T-helper 17 cell (primary cell): ENCODE results near the gene PKN3. TPM values are rescaled to one million over a fixed set of nuclear protein-coding genes. Genes with fewer than 3 reads are reported as not detected.

Source experiments
- ATAC-seq: fragments of 150-1000 bp; cut with Tn5 transposase; 2 replicates; pipeline ENCODE4 v1.10.0; 2021; ENCODE audit warnings: mild to moderate bottlenecking, moderate library complexity
- DNase-seq, 3 donors: peaks; one replicate each; pipeline versions ENCODE4 v3.0.0 to v3.0.0-alpha.2; 2020 to 2021
- H3K9me3 ChIP-seq: one replicate; pipeline ENCODE4 v1.7.0; 2013; ENCODE audit warnings: low read length, mild to moderate bottlenecking; ENCODE audit not compliant: control insufficient read depth, poor library complexity, severe bottlenecking
- H3K27ac Mint-ChIP-seq: one replicate; pipeline ENCODE4 v1.8.0; 2022; ENCODE audit warnings: mild to moderate bottlenecking, moderate library complexity, mixed read lengths
- H3K27me3 Mint-ChIP-seq: one replicate; pipeline ENCODE4 v1.8.0; 2022; ENCODE audit warnings: mixed read lengths
- H3K36me3 Mint-ChIP-seq: one replicate; pipeline ENCODE4 v1.8.0; 2022; ENCODE audit warnings: low read depth, mixed read lengths
- H3K4me1 Mint-ChIP-seq: one replicate; pipeline ENCODE4 v1.8.0; 2022; ENCODE audit warnings: mild to moderate bottlenecking, mixed read lengths
- H3K4me3 Mint-ChIP-seq: one replicate; pipeline ENCODE4 v1.8.0; 2022; ENCODE audit warnings: mild to moderate bottlenecking, moderate library complexity, mixed read lengths
- total RNA-seq, 4 donors: library from RNA in 2 of 4; stranded (reverse) in 2 of 4; gene quantifications; one replicate each; pipeline ENCODE4 v1.2.3 and lab custom pipeline; 2022 to 2026

PKN3 gene
- total RNA-seq, 2 donors from 2014 or later, result 0.96 to 2.0 TPM

DNA sequence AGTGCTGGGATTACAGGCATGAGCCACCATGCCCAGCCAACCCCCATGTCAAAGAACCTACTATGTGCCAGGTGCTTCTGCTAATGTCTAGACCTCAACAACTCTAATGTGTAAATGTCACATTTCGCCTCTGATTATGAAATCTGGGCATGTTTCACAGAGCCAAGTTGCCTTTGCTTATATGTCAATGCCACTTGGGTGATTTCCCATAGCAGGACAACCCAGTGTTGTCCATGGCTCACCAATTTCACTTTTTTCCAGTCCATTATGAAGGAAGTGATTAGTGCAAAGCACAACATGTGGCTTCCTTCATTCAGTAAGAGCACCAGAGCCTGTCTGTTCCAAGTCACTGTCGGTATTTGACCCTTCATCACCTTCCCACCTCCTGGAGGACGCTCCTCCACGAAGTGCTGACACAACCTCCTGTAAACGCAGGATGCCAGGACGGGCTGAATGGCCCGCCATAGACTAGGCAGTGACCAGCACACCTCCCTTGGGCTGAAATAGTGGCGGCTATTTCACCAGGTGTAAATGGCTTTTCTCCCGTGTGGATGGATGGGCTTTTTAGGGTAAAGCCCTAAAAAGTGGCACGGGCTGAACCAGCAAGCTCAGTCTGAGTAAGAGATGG, 962 bp upstream of the PKN3 start:
- Mint-ChIP-seq H3K36me3 (no peaks in the 10 kb centered on the region), H3K4me1 (peaks cover 7% of the 10 kb centered on the region), H3K27me3 (no peaks in the 10 kb centered on the region), H3K27ac (no peak overlapping the region), H3K4me3 (no peak overlapping the region)
- DNase-seq (no peak), ATAC-seq (no peak)
- H3K9me3 ChIP-seq, result no peaks in the 10 kb centered on the region

DNA sequence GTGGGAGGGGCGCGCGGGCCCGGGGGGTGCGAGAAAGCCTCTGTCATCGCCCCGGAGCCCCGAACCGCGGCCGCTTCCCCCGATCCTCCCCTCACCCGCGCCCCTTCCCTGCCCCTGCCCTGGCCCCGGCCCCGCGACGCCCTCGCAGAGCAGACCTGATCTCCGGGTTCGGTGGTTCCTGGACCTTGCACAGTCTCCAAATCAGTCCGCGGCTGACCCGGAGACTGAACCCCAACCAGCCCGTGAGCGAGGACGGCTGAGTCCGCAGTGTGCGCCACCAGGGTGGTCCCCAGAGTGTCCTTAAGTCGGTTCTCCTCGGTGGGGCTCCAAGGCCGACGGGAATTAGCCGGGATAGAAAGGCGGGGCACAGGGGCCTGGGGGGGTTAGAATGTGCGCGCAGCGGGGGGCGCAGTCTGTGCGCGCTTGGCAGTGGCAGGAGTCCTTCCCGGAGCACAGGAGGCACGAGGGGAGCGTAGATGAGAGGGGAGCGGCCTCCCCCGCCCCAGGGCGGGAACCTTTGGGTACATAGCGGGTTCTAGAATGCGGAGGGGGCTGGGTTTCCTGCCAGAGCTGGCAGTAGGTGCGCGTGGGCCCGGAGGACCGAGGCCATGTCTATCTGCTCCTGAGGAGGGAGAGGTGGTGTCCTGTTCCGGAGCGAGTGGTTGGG, 779 bp downstream of the PKN3 start:
- H3K27me3 Mint-ChIP-seq, result no peaks in the 10 kb centered on the region
- DNase-seq (no peak), ATAC-seq (peak; percentile 42)
- H3K9me3 ChIP-seq, result no peaks in the 10 kb centered on the region
- no peaks in the 10 kb centered on the region for H3K36me3 Mint-ChIP-seq
- peaks cover 7% of the 10 kb centered on the region for H3K4me1 Mint-ChIP-seq
- H3K4me3 Mint-ChIP-seq, result peak overlapping the region; percentile 92
- no peak overlapping the region for H3K27ac Mint-ChIP-seq

DNA sequence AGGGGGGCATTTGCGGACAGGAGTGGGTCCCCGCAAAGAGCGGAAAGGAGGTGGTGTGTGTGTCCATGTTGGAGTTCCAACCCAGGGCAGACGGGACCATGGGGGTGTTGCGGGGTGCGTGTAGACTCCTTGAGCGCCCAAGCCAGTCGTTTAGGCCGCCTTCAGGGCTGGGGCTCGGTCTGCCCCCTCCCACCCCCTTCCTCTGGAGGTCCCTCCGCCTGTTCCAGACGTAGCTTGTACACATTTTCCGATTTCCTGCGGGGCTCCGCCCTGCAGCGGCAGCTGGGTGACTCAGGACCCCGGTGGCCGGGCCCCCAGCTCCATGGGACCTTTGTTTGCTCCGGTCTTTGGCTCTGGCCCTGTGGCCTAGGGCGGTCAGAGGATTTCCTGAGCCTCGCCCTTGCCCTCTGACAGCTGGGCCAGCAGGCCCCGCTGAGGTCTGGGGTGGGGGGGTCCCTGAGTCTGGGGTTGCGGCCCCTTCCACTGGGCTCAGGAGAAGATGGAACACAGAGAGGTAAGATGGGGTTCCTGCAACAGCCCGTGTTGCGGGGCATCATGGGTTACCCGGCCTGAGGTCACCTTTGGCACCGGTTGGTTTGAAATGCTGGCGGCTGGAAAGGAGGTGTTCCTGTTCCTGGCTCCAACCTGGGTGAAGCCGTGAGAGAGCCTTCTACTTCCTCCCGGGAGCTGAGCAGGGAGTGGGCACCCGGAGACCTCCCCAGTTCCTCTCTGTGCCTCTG, 1.5 kb downstream of the PKN3 start:
- H3K27me3 Mint-ChIP-seq, result no peaks in the 10 kb centered on the region
- H3K36me3 Mint-ChIP-seq, result no peaks in the 10 kb centered on the region
- no peak overlapping the region for H3K27ac Mint-ChIP-seq
- DNase-seq (no peak), ATAC-seq (no peak)
- peak overlapping the region; percentile 92 for H3K4me3 Mint-ChIP-seq
- H3K9me3 ChIP-seq, result no peaks in the 10 kb centered on the region
- peaks cover 7% of the 10 kb centered on the region for H3K4me1 Mint-ChIP-seq

DNA sequence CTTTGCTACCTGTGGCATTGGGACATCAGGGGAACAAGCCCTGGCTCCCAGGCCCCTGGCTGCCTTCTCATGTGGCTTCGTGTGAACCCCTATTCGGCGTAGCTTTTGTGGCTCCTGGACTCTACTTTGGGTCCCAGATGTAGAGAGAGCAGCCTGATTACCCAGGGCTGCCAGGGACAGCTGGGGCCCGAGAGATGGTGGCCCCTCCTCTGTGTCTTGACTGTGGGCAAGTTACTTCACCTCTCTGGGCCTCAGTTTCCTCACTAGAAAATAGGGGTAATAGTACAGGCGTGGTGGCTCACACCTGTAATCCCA, 2.0 kb downstream of the PKN3 start:
- peak overlapping the region; percentile 92 for H3K4me3 Mint-ChIP-seq
- H3K36me3 Mint-ChIP-seq, result no peaks in the 10 kb centered on the region
- no peak overlapping the region for H3K27ac Mint-ChIP-seq
- DNase-seq, result no peak
- no peaks in the 10 kb centered on the region for H3K27me3 Mint-ChIP-seq
- H3K9me3 ChIP-seq, result no peaks in the 10 kb centered on the region
- H3K4me1 Mint-ChIP-seq, result peaks cover 7% of the 10 kb centered on the region
- no peak for ATAC-seq

DNA sequence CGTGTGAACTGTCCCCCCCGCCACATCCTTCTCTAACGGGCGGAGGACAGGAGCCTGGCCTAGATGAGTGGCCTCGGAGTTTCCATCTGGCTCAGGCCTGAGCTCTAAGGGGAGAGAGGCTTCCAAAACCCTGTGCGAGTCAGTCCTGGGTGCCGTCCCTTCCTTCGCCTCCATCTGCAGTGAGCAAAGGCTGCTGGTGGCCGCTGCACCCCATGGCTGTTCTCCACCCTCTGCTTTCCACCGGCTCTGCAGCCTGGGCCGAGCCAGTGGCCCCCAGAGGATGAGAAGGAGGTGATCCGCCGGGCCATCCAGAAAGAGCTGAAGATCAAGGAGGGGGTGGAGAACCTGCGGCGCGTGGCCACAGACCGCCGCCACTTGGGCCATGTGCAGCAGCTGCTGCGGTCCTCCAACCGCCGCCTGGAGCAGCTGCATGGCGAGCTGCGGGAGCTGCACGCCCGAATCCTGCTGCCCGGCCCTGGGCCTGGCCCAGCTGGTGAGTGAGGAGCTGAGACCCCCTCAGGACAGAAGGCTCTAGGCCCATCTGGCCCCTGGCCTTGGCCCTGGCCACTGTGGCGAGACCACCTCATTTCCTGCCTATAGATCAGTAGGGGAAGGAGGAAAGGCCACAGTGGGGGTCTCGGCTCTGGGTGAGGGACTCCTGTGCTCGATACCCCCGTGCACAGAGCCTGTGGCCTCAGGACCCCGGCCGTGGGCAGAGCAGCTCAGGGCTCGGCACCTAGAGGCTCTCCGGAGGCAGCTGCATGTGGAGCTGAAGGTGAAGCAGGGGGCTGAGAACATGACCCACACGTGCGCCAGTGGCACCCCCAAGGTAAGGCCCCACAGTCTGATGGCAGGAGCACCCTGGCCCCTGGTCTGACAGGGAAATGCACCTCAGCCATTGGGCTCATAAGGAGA, 3.0 kb downstream of the PKN3 start:
- no peak for ATAC-seq
- Mint-ChIP-seq H3K4me3 (no peak overlapping the region), H3K27ac (no peak overlapping the region), H3K27me3 (no peaks in the 10 kb centered on the region), H3K36me3 (no peaks in the 10 kb centered on the region), H3K4me1 (peaks cover 7% of the 10 kb centered on the region)
- no peak for DNase-seq
- no peaks in the 10 kb centered on the region for H3K9me3 ChIP-seq

DNA sequence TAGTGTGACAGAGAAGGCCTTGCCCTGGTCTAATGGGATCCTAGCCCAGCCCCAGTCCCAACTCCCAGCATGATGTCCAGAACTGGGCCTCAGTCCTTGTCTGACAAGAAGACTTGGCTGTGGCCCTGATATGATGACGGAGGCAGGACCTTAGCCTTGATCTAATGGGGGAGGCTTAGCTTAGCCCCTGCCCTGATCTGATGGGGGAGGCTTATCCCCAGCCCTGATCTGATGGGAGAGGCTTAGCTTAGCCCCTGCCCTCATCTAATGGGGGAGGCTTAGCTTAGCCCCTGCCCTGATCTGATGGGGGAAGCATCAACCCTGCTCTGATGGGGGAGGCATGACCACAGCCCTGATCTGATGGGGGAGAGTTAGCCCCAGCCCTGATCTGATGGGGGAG, 3.7 kb downstream of the PKN3 start:
- H3K4me3 Mint-ChIP-seq, result no peak overlapping the region
- no peak overlapping the region for H3K27ac Mint-ChIP-seq
- H3K9me3 ChIP-seq, result no peaks in the 10 kb centered on the region
- no peaks in the 10 kb centered on the region for H3K27me3 Mint-ChIP-seq
- DNase-seq (no peak), ATAC-seq (no peak)
- no peaks in the 10 kb centered on the region for H3K36me3 Mint-ChIP-seq
- peaks cover 7% of the 10 kb centered on the region for H3K4me1 Mint-ChIP-seq

DNA sequence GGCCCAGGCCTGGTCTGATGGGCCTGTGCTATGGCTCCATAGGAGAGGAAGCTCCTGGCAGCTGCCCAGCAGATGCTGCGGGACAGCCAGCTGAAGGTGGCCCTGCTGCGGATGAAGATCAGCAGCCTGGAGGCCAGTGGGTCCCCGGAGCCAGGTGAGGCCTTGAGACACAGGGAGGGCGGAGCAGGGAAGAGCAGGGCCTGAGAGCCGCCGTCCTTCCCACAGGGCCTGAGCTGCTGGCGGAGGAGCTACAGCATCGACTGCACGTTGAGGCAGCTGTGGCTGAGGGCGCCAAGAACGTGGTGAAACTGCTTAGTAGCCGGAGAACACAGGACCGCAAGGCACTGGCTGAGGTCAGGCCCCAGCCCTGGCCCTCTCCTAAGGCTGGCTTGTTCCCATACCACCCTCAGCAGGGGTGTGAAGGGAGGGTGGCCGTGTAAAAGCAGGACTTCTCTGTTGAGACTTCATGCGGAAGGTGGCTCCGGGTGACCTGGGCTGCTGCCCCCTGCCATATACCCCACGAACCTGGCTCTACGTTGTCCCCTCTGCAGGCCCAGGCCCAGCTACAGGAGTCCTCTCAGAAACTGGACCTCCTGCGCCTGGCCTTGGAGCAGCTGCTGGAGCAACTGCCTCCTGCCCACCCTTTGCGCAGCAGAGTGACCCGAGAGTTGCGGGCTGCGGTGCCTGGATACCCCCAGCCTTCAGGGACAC, 4.5 kb downstream of the PKN3 start:
- no peaks in the 10 kb centered on the region for H3K27me3 Mint-ChIP-seq
- peaks cover 7% of the 10 kb centered on the region for H3K4me1 Mint-ChIP-seq
- no peaks in the 10 kb centered on the region for H3K36me3 Mint-ChIP-seq
- ATAC-seq (no peak), DNase-seq (no peak)
- H3K27ac Mint-ChIP-seq, result no peak overlapping the region
- no peaks in the 10 kb centered on the region for H3K9me3 ChIP-seq
- no peak overlapping the region for H3K4me3 Mint-ChIP-seq

DNA sequence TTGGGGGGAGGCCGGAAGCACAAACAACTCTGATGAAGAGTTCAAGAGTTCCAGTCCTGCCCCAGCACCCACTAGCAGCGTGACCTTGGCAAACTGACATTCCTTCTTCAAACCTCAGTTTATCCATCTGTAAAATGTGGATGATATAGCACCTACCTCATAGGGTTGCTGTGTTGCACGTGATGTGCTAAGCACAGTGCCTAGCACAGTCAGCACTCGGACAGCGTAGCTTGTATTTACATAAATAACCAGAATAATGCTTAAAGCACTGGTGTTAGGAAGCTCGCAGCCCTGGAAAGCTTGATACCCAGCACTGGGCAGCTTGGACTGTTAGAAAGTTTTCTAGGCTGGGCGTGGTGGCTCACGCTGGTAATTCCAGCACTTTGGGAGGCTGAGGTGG, 5.1 kb downstream of the PKN3 start:
- DNase-seq (no peak), ATAC-seq (no peak)
- H3K4me3 Mint-ChIP-seq, result no peak overlapping the region
- H3K9me3 ChIP-seq, result no peaks in the 10 kb centered on the region
- H3K27me3 Mint-ChIP-seq, result no peaks in the 10 kb centered on the region
- H3K27ac Mint-ChIP-seq, result no peak overlapping the region
- peaks cover 4% of the 10 kb centered on the region for H3K4me1 Mint-ChIP-seq
- no peaks in the 10 kb centered on the region for H3K36me3 Mint-ChIP-seq

DNA sequence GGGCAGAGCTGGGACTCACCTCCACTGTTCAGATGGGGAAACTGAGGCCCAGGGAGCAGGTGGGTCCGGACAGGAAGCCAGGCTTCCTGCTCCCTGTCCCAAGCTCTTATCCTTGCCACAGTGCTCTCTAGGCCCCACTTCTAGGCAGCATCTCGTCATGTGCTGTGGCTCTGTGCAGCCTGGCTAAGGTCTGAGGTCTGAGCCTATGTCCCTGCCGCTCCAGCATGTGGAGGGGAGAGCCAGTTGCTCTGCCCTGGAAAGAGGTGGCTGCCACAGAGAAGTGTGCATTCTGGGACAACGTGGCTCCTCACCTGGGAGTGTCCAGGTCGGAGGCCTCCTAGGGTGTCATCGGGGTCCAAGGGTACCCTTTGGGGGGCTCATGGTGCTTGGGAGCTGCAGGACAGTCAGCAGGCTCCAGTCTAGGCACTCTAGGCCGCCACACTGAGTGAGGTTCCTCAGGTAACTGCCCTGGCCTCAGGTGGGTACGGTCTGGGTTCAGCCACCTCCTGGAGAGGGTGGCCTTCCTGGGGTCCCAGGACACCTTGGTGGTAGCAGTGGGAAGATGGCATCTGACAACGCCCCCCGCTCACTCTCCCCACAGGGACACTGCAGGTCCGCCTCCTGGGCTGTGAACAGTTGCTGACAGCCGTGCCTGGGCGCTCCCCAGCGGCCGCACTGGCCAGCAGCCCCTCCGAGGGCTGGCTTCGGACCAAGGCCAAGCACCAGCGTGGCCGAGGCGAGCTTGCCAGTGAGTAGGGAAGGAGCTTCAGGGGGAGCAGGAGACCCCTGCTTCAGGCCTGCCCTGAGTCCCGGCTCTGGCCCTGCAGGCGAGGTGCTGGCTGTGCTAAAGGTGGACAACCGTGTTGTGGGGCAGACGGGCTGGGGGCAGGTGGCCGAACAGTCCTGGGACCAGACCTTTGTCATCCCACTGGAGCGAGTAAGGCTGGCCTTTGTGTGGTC, 10.4 kb downstream of the PKN3 start:
- Mint-ChIP-seq H3K4me3 (no peak overlapping the region), H3K27me3 (no peaks in the 10 kb centered on the region)

DNA sequence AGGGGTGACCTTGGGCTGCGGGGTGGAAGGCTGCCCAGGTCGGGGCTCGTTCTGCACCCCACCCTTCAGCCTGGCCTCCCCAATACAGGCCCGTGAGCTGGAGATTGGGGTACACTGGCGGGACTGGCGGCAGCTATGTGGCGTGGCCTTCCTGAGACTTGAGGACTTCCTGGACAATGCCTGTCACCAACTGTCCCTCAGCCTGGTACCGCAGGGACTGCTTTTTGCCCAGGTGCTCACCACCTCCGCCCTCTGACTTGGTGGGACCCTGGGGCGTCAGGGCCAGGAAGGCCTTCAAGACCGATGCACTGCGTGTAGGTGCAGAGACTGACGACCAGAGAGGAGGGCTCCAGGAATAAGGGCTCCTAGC, 11.1 kb downstream of the PKN3 start:
- H3K9me3 ChIP-seq, result no peaks in the 10 kb centered on the region
- H3K27ac Mint-ChIP-seq, result no peak overlapping the region
- no peak for DNase-seq
- ATAC-seq, result no peak
- no peaks in the 10 kb centered on the region for H3K36me3 Mint-ChIP-seq
- H3K27me3 Mint-ChIP-seq, result no peaks in the 10 kb centered on the region
- H3K4me1 Mint-ChIP-seq, result no peaks in the 10 kb centered on the region
- H3K4me3 Mint-ChIP-seq, result no peak overlapping the region

More for the DNA sequence above, 10.4 kb downstream of the PKN3 start:
- no peaks in the 10 kb centered on the region for H3K9me3 ChIP-seq
- Mint-ChIP-seq H3K27ac (no peak overlapping the region), H3K36me3 (no peaks in the 10 kb centered on the region), H3K4me1 (no peaks in the 10 kb centered on the region)
- DNase-seq (no peak), ATAC-seq (no peak)

DNA sequence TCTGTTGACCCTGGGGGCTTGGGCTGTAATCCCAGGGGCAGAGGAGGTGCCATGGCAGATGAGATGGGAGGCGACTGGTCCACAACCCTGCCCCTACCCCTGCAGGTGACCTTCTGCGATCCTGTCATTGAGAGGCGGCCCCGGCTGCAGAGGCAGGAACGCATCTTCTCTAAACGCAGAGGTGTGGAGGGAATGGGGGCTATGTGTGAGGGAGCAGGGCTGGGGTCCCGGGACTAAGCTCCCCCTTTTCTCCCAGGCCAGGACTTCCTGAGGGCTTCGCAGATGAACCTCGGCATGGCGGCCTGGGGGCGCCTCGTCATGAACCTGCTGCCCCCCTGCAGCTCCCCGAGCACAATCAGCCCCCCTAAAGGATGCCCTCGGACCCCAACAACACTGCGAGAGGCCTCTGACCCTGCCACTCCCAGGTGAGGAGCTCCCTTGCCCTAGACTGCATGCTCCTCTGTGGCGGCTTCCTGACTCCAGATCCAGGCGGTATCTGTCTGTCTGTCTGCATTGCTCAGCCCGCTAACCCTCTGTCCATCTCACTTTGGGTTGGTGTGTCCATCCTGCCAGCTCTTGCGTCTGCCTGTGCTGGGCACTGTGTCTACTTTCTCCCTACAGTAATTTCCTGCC, 11.8 kb downstream of the PKN3 start:
- Mint-ChIP-seq H3K27me3 (no peaks in the 10 kb centered on the region), H3K4me1 (no peaks in the 10 kb centered on the region), H3K4me3 (no peak overlapping the region), H3K27ac (no peak overlapping the region), H3K36me3 (no peaks in the 10 kb centered on the region)
- DNase-seq (no peak), ATAC-seq (no peak)
- H3K9me3 ChIP-seq, result no peaks in the 10 kb centered on the region
